IMR-90 (cell line): ENCODE data around the gene ATP11A. TPM values are rescaled to one million over a fixed set of nuclear protein-coding genes. Genes with fewer than 3 reads are reported as not detected.
A peak's percentile ranks its signal among the peaks of the same experiment; 100 is the strongest.

Experiments
- ATAC-seq: fragments of 200-7000 bp; cut with Tn5 transposase; 2 replicates; pipeline ENCODE4 v1.9.1; 2020; ENCODE audit warnings: low read depth, mild to moderate bottlenecking, moderate library complexity
- BruUV-seq: library from RNA; stranded (reverse); fragments of 400-500 nt; replicated peaks from 2 replicates; lab custom pipeline; 2021; lab: Mats Ljungman, UMichigan
- CTCF ChIA-PET: fragments of 300-600 bp; formaldehyde crosslinking; extraction: SDS; loops from one replicate; lab custom pipeline; 2021; ENCODE audit warnings: antibody characterized with exemption; lab: Yijun Ruan, JAX
- POLR2A ChIA-PET: fragments of 300-600 bp; sonication (Branson Sonifier 250); formaldehyde crosslinking; loops from one replicate; lab custom pipeline; 2022; ENCODE audit warnings: antibody characterized with exemption; ENCODE audit not compliant: unreplicated experiment; lab: Charles Lee
- DNase-seq: peaks from one replicate; pipeline ENCODE4 v3.0.0; 2013
- H2AFZ ChIP-seq: replicated peaks from 2 replicates; pipeline ENCODE3; 2013; ENCODE audit warnings: low read length, mild to moderate bottlenecking; ENCODE audit not compliant: poor library complexity
- H2AK5ac ChIP-seq: 2 replicates; pipeline ENCODE4 v1.6.1; 2013; ENCODE audit warnings: low read depth, low read length, inconsistent platforms
- H2AK9ac ChIP-seq: replicated peaks from 2 replicates; pipeline ENCODE3; 2013; ENCODE audit warnings: mild to moderate bottlenecking, low read depth, low read length, moderate library complexity; ENCODE audit not compliant: poor library complexity
- H2BK120ac ChIP-seq: 2 replicates; pipeline ENCODE4 v1.6.1; 2013; ENCODE audit warnings: low read depth, low read length, inconsistent platforms
- H2BK15ac ChIP-seq: 3 replicates; pipeline ENCODE4 v1.6.1; 2013; ENCODE audit warnings: low read depth, low read length, inconsistent platforms
- H2BK20ac ChIP-seq: 2 replicates; pipeline ENCODE4 v1.6.1; 2013; ENCODE audit warnings: low read depth, mild to moderate bottlenecking, inconsistent platforms, low read length, moderate library complexity
- H2BK5ac ChIP-seq: 2 replicates; pipeline ENCODE4 v1.6.1; 2013; ENCODE audit warnings: mild to moderate bottlenecking, low read depth, low read length, inconsistent platforms; ENCODE audit not compliant: poor library complexity, severe bottlenecking
- H3K14ac ChIP-seq: replicated peaks from 2 replicates; pipeline ENCODE4 v1.6.1; 2013; ENCODE audit warnings: low read depth, low read length, inconsistent platforms
- H3K18ac ChIP-seq: 2 replicates; pipeline ENCODE4 v1.6.1; 2013; ENCODE audit warnings: low read depth, low read length, control low read depth
- H3K23ac ChIP-seq: 2 replicates; pipeline ENCODE4 v1.6.1; 2013; ENCODE audit warnings: low read depth, low read length, inconsistent platforms
- H3K27ac ChIP-seq: 2 replicates; pipeline ENCODE4 v1.5.1; 2013; ENCODE audit warnings: mild to moderate bottlenecking, control low read depth, low read length; ENCODE audit not compliant: insufficient read depth
- H3K27me3 ChIP-seq: 2 replicates; pipeline ENCODE4 v1.6.1; 2013; ENCODE audit warnings: low read length; ENCODE audit not compliant: control insufficient read depth, insufficient read depth
- H3K36me3 ChIP-seq: 2 replicates; pipeline ENCODE4 v1.6.1; 2013; ENCODE audit warnings: low read length, mixed read lengths; ENCODE audit not compliant: control insufficient read depth, insufficient read depth
- H3K4ac ChIP-seq: 2 replicates; pipeline ENCODE4 v1.6.1; 2013; ENCODE audit warnings: low read depth, low read length, inconsistent platforms
- H3K4me1 ChIP-seq: 2 replicates; pipeline ENCODE4 v1.6.1; 2013; ENCODE audit warnings: low read length, mixed read lengths; ENCODE audit not compliant: control insufficient read depth, insufficient read depth
- H3K4me2 ChIP-seq: 2 replicates; pipeline ENCODE4 v1.6.1; 2013; ENCODE audit warnings: low read depth, mild to moderate bottlenecking, control low read depth, low read length, moderate library complexity
- H3K4me3 ChIP-seq: 2 replicates; pipeline ENCODE4 v1.5.1; 2013; ENCODE audit warnings: low read depth, mild to moderate bottlenecking, control low read depth, low read length, moderate library complexity; ENCODE audit not compliant: insufficient read depth
- H3K56ac ChIP-seq: 2 replicates; pipeline ENCODE4 v1.6.1; 2013; ENCODE audit warnings: low read length, inconsistent platforms; ENCODE audit not compliant: insufficient read depth; ENCODE audit errors: extremely low read depth
- H3K79me1 ChIP-seq, 2 experiments: 2 replicates each; pipeline ENCODE4 v1.6.1; 2013; ENCODE audit warnings: low read length in 2 of 2, inconsistent platforms in 1 of 2, low read depth in 1 of 2
- H3K9ac ChIP-seq: 2 replicates; pipeline ENCODE4 v1.6.1; 2013; ENCODE audit warnings: low read depth, low read length, control low read depth
- H3K9me1 ChIP-seq: 2 replicates; pipeline ENCODE4 v1.6.1; 2013; ENCODE audit warnings: low read length, inconsistent platforms; ENCODE audit not compliant: insufficient read depth
- H3K9me3 ChIP-seq: 2 replicates; pipeline ENCODE4 v1.6.1; 2013; ENCODE audit warnings: low read length; ENCODE audit not compliant: control insufficient read depth, insufficient read depth
- H4K20me1 ChIP-seq: 2 replicates; pipeline ENCODE4 v1.6.1; 2013; ENCODE audit warnings: low read length, inconsistent platforms; ENCODE audit not compliant: insufficient read depth
- H4K5ac ChIP-seq: 2 replicates; pipeline ENCODE4 v1.6.1; 2013; ENCODE audit warnings: mild to moderate bottlenecking, low read depth, low read length, control low read depth
- H4K8ac ChIP-seq, 2 experiments: 2 replicates each; pipeline ENCODE4 v1.6.1; 2013; ENCODE audit warnings: low read depth in 2 of 2, low read length in 2 of 2, control low read depth in 1 of 2, inconsistent platforms in 1 of 2
- H4K91ac ChIP-seq: 2 replicates; pipeline ENCODE4 v1.6.1; 2013; ENCODE audit warnings: low read depth, low read length, inconsistent platforms; ENCODE audit not compliant: insufficient read depth
- CEBPB ChIP-seq: IDR thresholded peaks from 2 replicates; pipeline ENCODE4 v1.6.1; 2012; ENCODE audit warnings: low read depth, low read length, improper control_type of control experiment
- CHD1 ChIP-seq: IDR thresholded peaks from 2 replicates; pipeline ENCODE4 v1.6.1; 2012; ENCODE audit warnings: low read depth, low read length, improper control_type of control experiment
- FOS ChIP-seq: fragments of 150-350 bp; IDR thresholded peaks from 2 replicates; pipeline ENCODE4 v1.6.1; 2016; ENCODE audit warnings: low read depth, low read length
- MAFK ChIP-seq: IDR thresholded peaks from 2 replicates; pipeline ENCODE4 v1.6.1; 2012; ENCODE audit warnings: low read depth, low read length, improper control_type of control experiment
- MAZ ChIP-seq: IDR thresholded peaks from 2 replicates; pipeline ENCODE4 v1.6.1; 2012; ENCODE audit warnings: low read depth, mild to moderate bottlenecking, low read length, improper control_type of control experiment, moderate library complexity, borderline replicate concordance
- MXI1 ChIP-seq: IDR thresholded peaks from 2 replicates; pipeline ENCODE4 v1.6.1; 2012; ENCODE audit warnings: low read depth, mild to moderate bottlenecking, low read length, moderate library complexity, borderline replicate concordance
- NFE2L2 ChIP-seq: fragments of 150-350 bp; IDR thresholded peaks from 2 replicates; pipeline ENCODE4 v1.6.1; 2016; ENCODE audit warnings: low read depth, mild to moderate bottlenecking, low read length
- POLR2A ChIP-seq: IDR thresholded peaks from 2 replicates; pipeline ENCODE4 v1.6.1; 2012; ENCODE audit warnings: mild to moderate bottlenecking, low read depth, low read length
- RCOR1 ChIP-seq: IDR thresholded peaks from 2 replicates; pipeline ENCODE4 v1.6.1; 2012; ENCODE audit warnings: mild to moderate bottlenecking, low read length, improper control_type of control experiment; ENCODE audit not compliant: insufficient replicate concordance
- RFX5 ChIP-seq: IDR thresholded peaks from 2 replicates; pipeline ENCODE4 v1.8.0; 2012; ENCODE audit warnings: low read depth, mild to moderate bottlenecking, low read length, moderate library complexity
- SMC3 ChIP-seq: fragments of 150-350 bp; IDR thresholded peaks from 2 replicates; pipeline ENCODE4 v1.6.1; 2016; ENCODE audit warnings: low read depth, mild to moderate bottlenecking, antibody characterized with exemption, low read length, moderate library complexity
- WGBS, 2 experiments: methylation state at CpG; one replicate each; pipeline versions ENCODE4 v1.1.5 to v1.1.7; 2013; ENCODE audit warnings: missing lambda C conversion rate in 2 of 2; ENCODE audit not compliant: insufficient read length in 1 of 2; ENCODE audit errors: extremely low coverage in 2 of 2; 5-methylcytosine and 5-hydroxymethylcytosine counted together
- dilution Hi-C: fragments of 300-500 bp; cut with HindIII; formaldehyde crosslinking; loops from one replicate; pipeline ENCODE4 v1.14.3; 2018; ENCODE audit warnings: low sequenced_read_pairs; ENCODE audit not compliant: unreplicated experiment
- in situ Hi-C: fragments of 300-500 bp; cut with MboI; formaldehyde crosslinking; loops from 3 replicates; pipeline ENCODE4 v1.14.3; 2019; ENCODE audit warnings: low sequenced_read_pairs, inconsistent platforms, mixed read lengths
- intact Hi-C: fragments of 100-400 bp; cut with micrococcal nuclease; formaldehyde crosslinking; loops from 2 replicates; pipeline ENCODE4 v1.10.0; 2022
- polyA plus RNA-seq, 3 experiments: library from polyadenylated mRNA; depleted of rRNA; stranded (reverse); fragments of >200 nt; gene quantifications; 2 replicates each; pipeline ENCODE4 v1.2.3, GENCODE V29; 2012; ENCODE audit warnings: low replicate concordance in 1 of 3
- total RNA-seq: library from RNA; depleted of rRNA; stranded (reverse); fragments of >200 nt; gene quantifications from 2 replicates; pipeline ENCODE4 v1.2.3, GENCODE V29; 2012
- TF ChIP-seq, protein P1 (sequence below): fragments of 150-350 bp; IDR thresholded peaks from 2 replicates; pipeline ENCODE4 v1.6.1; 2017; ENCODE audit warnings: mild to moderate bottlenecking, antibody characterized with exemption, low read length, low read depth
- TF ChIP-seq, protein P2 (sequence below): fragments of 150-350 bp; IDR thresholded peaks from 2 replicates; pipeline ENCODE4 v1.6.1; 2016; ENCODE audit warnings: low read depth, mild to moderate bottlenecking, low read length, moderate library complexity, borderline replicate concordance
- TF ChIP-seq, protein P3 (sequence below): conservative IDR thresholded peaks from 2 replicates; pipeline ENCODE4 v1.5.1; 2012; ENCODE audit warnings: mild to moderate bottlenecking, low read depth, low read length, improper control_type of control experiment

The ATP11A gene
- total and polyA plus RNA-seq, 2 of the 4 experiments (the other 2 are of a cell fraction) = 8.4 to 12.0 TPM

DNA sequence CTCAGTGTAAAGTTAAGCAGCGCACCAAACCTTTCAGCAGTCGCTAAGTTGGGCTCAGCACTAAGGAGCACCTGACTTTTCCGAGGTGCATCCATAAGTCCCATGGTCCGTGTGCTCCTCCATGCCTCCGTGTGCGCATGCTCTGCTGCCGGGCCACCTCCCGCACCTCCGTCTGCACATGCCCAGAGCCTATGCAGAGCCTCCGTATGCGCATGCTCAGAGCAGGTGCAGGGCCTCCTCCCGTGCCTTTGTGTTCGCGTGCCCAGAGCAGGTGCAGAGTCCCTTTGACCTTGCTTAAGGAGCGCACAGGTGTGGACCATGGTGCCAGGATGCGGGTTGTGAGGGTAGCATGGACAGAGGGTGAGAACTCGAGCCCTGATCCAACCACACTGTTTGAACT lies 46.0 kb downstream of the ATP11A start:
- BruUV-seq = no TSS peak
- Histone ChIP-seq H4K91ac (no peak overlapping the region), H2AK5ac (peak overlapping the region; percentile 28; the same call in 1 of the 2 replicates), H2BK15ac (no peak overlapping the region), H3K23ac (no peak overlapping the region), H2BK120ac (no peak overlapping the region), H4K5ac (no peak overlapping the region), H3K18ac (no peak overlapping the region), H3K4me3 (no peak overlapping the region), H2BK20ac (no peak overlapping the region), H3K14ac (no peak overlapping the region), H3K36me3 (no peaks in the 10 kb centered on the region), H3K4me1 (peaks cover 5% of the 10 kb centered on the region; the same call in 1 of the 2 replicates), H3K27ac (no peak overlapping the region), H3K9ac (no peak overlapping the region), H3K9me3 (no peaks in the 10 kb centered on the region), H2AFZ (no peak overlapping the region), H3K27me3 (no peaks in the 10 kb centered on the region), H2BK5ac (no peak overlapping the region), H2AK9ac (no peak overlapping the region), H3K56ac (no peak overlapping the region), H3K4me2 (no peak overlapping the region), H3K4ac (no peak overlapping the region), H3K79me1 (peaks cover 22 to 23% of the 10 kb centered on the region in 2 experiments; a peak in 3 of 4 replicates), H4K20me1 (peaks cover 12% of the 10 kb centered on the region; the same call in 1 of the 2 replicates), H4K8ac (no peak overlapping the region), H3K9me1 (peaks cover 8% of the 10 kb centered on the region; the same call in 1 of the 2 replicates)
- dilution Hi-C loops (no loop called here), intact Hi-C loops (no loop called here), in situ Hi-C loops (no loop called here)
- DNase-seq (no peak), ATAC-seq (no peak)
- ChIA-PET POLR2A (no interaction called here), CTCF (interaction anchor here (0.6 to 0.7 kb wide), 2 partner anchors 9 to 78 kb away, joined by 3 to 7 read pairs; no protein-coding TSS in a partner anchor)
- TF ChIP-seq, protein P1, sequence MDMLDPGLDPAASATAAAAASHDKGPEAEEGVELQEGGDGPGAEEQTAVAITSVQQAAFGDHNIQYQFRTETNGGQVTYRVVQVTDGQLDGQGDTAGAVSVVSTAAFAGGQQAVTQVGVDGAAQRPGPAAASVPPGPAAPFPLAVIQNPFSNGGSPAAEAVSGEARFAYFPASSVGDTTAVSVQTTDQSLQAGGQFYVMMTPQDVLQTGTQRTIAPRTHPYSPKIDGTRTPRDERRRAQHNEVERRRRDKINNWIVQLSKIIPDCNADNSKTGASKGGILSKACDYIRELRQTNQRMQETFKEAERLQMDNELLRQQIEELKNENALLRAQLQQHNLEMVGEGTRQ = no peak
- TF ChIP-seq FOS (no peak), RFX5 (no peak), POLR2A (no peak), RCOR1 (no peak), NFE2L2 (no peak), CHD1 (no peak), MAZ (no peak), CEBPB (no peak), MAFK (no peak), SMC3 (no peak), MXI1 (no peak)
- TF ChIP-seq, protein P2, sequence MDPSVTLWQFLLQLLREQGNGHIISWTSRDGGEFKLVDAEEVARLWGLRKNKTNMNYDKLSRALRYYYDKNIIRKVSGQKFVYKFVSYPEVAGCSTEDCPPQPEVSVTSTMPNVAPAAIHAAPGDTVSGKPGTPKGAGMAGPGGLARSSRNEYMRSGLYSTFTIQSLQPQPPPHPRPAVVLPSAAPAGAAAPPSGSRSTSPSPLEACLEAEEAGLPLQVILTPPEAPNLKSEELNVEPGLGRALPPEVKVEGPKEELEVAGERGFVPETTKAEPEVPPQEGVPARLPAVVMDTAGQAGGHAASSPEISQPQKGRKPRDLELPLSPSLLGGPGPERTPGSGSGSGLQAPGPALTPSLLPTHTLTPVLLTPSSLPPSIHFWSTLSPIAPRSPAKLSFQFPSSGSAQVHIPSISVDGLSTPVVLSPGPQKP = no peak
- TF ChIP-seq, protein P3, sequence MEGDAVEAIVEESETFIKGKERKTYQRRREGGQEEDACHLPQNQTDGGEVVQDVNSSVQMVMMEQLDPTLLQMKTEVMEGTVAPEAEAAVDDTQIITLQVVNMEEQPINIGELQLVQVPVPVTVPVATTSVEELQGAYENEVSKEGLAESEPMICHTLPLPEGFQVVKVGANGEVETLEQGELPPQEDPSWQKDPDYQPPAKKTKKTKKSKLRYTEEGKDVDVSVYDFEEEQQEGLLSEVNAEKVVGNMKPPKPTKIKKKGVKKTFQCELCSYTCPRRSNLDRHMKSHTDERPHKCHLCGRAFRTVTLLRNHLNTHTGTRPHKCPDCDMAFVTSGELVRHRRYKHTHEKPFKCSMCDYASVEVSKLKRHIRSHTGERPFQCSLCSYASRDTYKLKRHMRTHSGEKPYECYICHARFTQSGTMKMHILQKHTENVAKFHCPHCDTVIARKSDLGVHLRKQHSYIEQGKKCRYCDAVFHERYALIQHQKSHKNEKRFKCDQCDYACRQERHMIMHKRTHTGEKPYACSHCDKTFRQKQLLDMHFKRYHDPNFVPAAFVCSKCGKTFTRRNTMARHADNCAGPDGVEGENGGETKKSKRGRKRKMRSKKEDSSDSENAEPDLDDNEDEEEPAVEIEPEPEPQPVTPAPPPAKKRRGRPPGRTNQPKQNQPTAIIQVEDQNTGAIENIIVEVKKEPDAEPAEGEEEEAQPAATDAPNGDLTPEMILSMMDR = no peak
- 96% methylated on average over 11 of the region's 17 CpGs; no CpG with 5 or more reads in 1 of the 2 experiments for WGBS, 2 experiments
